Keratinocyte (primary cell): Measurements from ENCODE around the gene RERE. TPM values are rescaled to one million over a fixed set of nuclear protein-coding genes. Genes with fewer than 3 reads are reported as not detected.

Source experiments
- DNase-seq: peaks from one replicate; pipeline ENCODE4 v3.0.0-alpha.2; 2011; ENCODE audit warnings: low read depth, missing footprints, low spot score
- FAIRE-seq: peaks from 2 replicates; lab custom pipeline; 2011; peaks lifted over from hg19 to GRCh38; lab: Jason Lieb, UNC
- H2AFZ ChIP-seq: 2 replicates; pipeline ENCODE4 v1.6.0; 2012; ENCODE audit warnings: low read length, control low read depth, inconsistent platforms; ENCODE audit not compliant: control insufficient read depth
- H3K27ac ChIP-seq: 2 replicates; pipeline ENCODE4 v1.5.1; 2011; ENCODE audit warnings: low read length; ENCODE audit not compliant: control insufficient read depth, insufficient read depth
- H3K27me3 ChIP-seq: 3 replicates; pipeline ENCODE4 v1.6.0; 2011; ENCODE audit warnings: low read length; ENCODE audit not compliant: control insufficient read depth, insufficient read depth; ENCODE audit errors: extremely low read depth
- H3K36me3 ChIP-seq, 2 experiments: 2 replicates in 1 of 2; 3 replicates in 1 of 2; pipeline ENCODE4 v1.5.1; 2011; ENCODE audit warnings: low read length in 2 of 2, mild to moderate bottlenecking in 1 of 2; ENCODE audit not compliant: control insufficient read depth in 2 of 2, insufficient read depth in 2 of 2; ENCODE audit errors: extremely low read depth in 1 of 2
- H3K4me1 ChIP-seq: 3 replicates; pipeline ENCODE4 v1.5.1; 2011; ENCODE audit warnings: low read length; ENCODE audit not compliant: control insufficient read depth, insufficient read depth; ENCODE audit errors: extremely low read depth
- H3K4me2 ChIP-seq: 3 replicates; pipeline ENCODE4 v1.6.0; 2011; ENCODE audit warnings: low read depth, low read length; ENCODE audit not compliant: control insufficient read depth, insufficient read depth; ENCODE audit errors: extremely low read depth
- H3K4me3 ChIP-seq, 3 experiments: fragments of 200-600 bp in 1 of 3; sonication (generic) in 1 of 3; 2 replicates in 2 of 3; 3 replicates in 1 of 3; pipeline ENCODE4 v1.5.1; 2011 to 2016; ENCODE audit warnings: low read length in 3 of 3, mild to moderate bottlenecking in 3 of 3, control low read depth in 2 of 3, inconsistent platforms in 1 of 3, low read depth in 1 of 3, mixed read lengths in 1 of 3, mixed run types in 1 of 3, moderate library complexity in 1 of 3; ENCODE audit not compliant: control insufficient read depth in 2 of 3, insufficient read depth in 2 of 3; ENCODE audit errors: extremely low read depth in 1 of 3
- H3K79me2 ChIP-seq: 2 replicates; pipeline ENCODE4 v1.6.0; 2012; ENCODE audit warnings: low read length; ENCODE audit not compliant: control insufficient read depth, insufficient read depth
- H3K9ac ChIP-seq: 3 replicates; pipeline ENCODE4 v1.6.0; 2011; ENCODE audit warnings: low read length; ENCODE audit not compliant: control insufficient read depth, insufficient read depth; ENCODE audit errors: extremely low read depth
- H3K9me1 ChIP-seq: 3 replicates; pipeline ENCODE4 v1.6.0; 2011; ENCODE audit warnings: low read length; ENCODE audit not compliant: control insufficient read depth, insufficient read depth; ENCODE audit errors: extremely low read depth
- H3K9me3 ChIP-seq: 2 replicates; pipeline ENCODE4 v1.5.1; 2012; ENCODE audit warnings: low read depth, low read length; ENCODE audit not compliant: control insufficient read depth
- H4K20me1 ChIP-seq: 3 replicates; pipeline ENCODE4 v1.6.0; 2011; ENCODE audit warnings: low read length; ENCODE audit not compliant: control insufficient read depth, insufficient read depth; ENCODE audit errors: extremely low read depth
- EZH2 ChIP-seq: IDR thresholded peaks from one replicate; pipeline ENCODE4 v1.6.1; 2012; ENCODE audit warnings: inconsistent platforms, mild to moderate bottlenecking, low read length, moderate library complexity
- dilution Hi-C: fragments of 300-500 bp; cut with MboI; formaldehyde crosslinking; loops from one replicate; pipeline ENCODE4 v1.7.0; 2020; ENCODE audit warnings: low sequenced_read_pairs; ENCODE audit not compliant: extremely low pct_ligation_motif_present
- polyA plus RNA-seq, 5 experiments: library from polyadenylated mRNA; depleted of rRNA in 3 of 5; stranded (reverse) in 3 of 5; stranded (forward) in 1 of 5; unstranded in 1 of 5; fragments of >200 nt; gene quantifications; 1 replicate in 1 of 5; 2 replicates in 3 of 5; 3 replicates in 1 of 5; pipeline versions ENCODE4 v1.2.1 to v1.2.3, GENCODE V29; 2011 to 2012; ENCODE audit warnings: missing spikeins in 2 of 5, low read depth in 1 of 5, low replicate concordance in 1 of 5
- TF ChIP-seq, protein P1 (sequence below), 3 experiments: IDR thresholded peaks in 1 of 3; conservative IDR thresholded peaks in 1 of 3; optimal IDR thresholded peaks in 1 of 3; 2 replicates in 2 of 3; 3 replicates in 1 of 3; pipeline versions ENCODE3 to v1.5.1; 2011; ENCODE audit warnings: low read length in 3 of 3, mild to moderate bottlenecking in 3 of 3, moderate library complexity in 2 of 3, control low read depth in 1 of 3, inconsistent platforms in 1 of 3; ENCODE audit not compliant: insufficient read depth in 2 of 3; ENCODE audit errors: extremely low read depth in 1 of 3

RERE gene
- polyA plus RNA-seq, 1 donor (not counting 4 experiments of a cell fraction or from before 2014, with no cell fraction given), result 3.8 TPM

DNA sequence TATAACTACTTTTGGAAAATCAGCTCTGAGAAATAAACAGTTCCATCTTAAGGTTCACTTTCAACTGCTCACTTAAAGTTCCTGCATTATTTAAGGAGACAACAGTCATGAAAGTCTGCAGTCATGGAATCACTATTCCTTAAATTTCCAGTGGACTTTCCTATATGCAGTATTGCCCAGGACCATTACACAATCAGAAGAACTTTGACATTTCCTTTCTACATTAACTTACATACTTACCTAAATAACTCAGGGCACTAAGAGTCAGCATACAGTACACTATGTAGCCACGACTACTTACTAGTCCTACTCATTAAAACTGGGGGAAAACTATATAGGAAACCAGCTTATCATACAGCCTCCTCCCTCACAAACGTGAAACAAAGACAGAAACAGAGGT is 279.4 kb downstream of the RERE start:
- no peak overlapping the region for H3K9ac ChIP-seq
- no peaks in the 10 kb centered on the region for H3K27me3 ChIP-seq
- no peak overlapping the region for H3K4me3 ChIP-seq
- no peak overlapping the region for H3K4me2 ChIP-seq
- dilution Hi-C loops, result no loop called here
- H3K9me3 ChIP-seq, result no peaks in the 10 kb centered on the region
- H4K20me1 ChIP-seq, result no peaks in the 10 kb centered on the region
- TF ChIP-seq, protein P1, sequence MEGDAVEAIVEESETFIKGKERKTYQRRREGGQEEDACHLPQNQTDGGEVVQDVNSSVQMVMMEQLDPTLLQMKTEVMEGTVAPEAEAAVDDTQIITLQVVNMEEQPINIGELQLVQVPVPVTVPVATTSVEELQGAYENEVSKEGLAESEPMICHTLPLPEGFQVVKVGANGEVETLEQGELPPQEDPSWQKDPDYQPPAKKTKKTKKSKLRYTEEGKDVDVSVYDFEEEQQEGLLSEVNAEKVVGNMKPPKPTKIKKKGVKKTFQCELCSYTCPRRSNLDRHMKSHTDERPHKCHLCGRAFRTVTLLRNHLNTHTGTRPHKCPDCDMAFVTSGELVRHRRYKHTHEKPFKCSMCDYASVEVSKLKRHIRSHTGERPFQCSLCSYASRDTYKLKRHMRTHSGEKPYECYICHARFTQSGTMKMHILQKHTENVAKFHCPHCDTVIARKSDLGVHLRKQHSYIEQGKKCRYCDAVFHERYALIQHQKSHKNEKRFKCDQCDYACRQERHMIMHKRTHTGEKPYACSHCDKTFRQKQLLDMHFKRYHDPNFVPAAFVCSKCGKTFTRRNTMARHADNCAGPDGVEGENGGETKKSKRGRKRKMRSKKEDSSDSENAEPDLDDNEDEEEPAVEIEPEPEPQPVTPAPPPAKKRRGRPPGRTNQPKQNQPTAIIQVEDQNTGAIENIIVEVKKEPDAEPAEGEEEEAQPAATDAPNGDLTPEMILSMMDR (optimal IDR thresholded peaks at IDR 0.05 in 1 of 3, IDR thresholded peaks at IDR 0.05 in 1 of 3, conservative IDR thresholded peaks at IDR 0.05 in 1 of 3; ENCODE audit: extremely low read depth in 1 of 3, insufficient read depth in 2 of 3, low read length in 3 of 3), result no peak
- no peak for TF ChIP-seq EZH2
- no peaks in the 10 kb centered on the region for H3K9me1 ChIP-seq
- DNase-seq (no peak), FAIRE-seq (no peak)
- H3K27ac ChIP-seq, result no peak overlapping the region
- peaks cover 26% of the 10 kb centered on the region for H3K4me1 ChIP-seq
- H2AFZ ChIP-seq, result no peak overlapping the region
- peaks cover 2 to 3% of the 10 kb centered on the region in 2 experiments for H3K36me3 ChIP-seq
- H3K79me2 ChIP-seq, result no peaks in the 10 kb centered on the region

DNA sequence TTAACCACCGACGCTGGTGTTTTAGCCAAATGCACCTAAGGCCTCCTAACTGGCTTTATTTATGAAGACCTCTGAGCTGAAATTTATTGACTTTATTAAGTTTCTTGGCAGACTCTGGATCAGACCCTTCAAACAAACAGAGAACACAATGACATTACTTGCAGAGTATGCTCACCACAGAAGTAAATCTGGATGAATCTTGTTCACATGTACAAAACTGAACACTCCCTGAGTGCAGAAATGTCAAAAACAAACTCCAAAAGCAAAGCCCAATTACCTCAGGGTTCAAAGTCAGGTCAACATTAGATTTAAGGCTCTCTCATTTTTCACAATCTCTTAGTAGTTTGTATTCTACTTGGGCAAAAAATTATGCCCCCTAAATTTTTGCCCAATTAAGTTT is 280.9 kb downstream of the RERE start:
- Histone ChIP-seq H3K4me3 (no peak overlapping the region), H2AFZ (no peak overlapping the region), H4K20me1 (no peaks in the 10 kb centered on the region), H3K9ac (no peak overlapping the region), H3K79me2 (no peaks in the 10 kb centered on the region), H3K27ac (no peak overlapping the region), H3K27me3 (no peaks in the 10 kb centered on the region), H3K9me3 (no peaks in the 10 kb centered on the region), H3K9me1 (no peaks in the 10 kb centered on the region), H3K4me1 (peaks cover 20% of the 10 kb centered on the region), H3K36me3 (peaks cover 2 to 3% of the 10 kb centered on the region in 2 experiments), H3K4me2 (no peak overlapping the region)
- FAIRE-seq (no peak), DNase-seq (no peak)
- dilution Hi-C loops, result no loop called here
- TF ChIP-seq, protein P1 (optimal IDR thresholded peaks at IDR 0.05 in 1 of 3, IDR thresholded peaks at IDR 0.05 in 1 of 3, conservative IDR thresholded peaks at IDR 0.05 in 1 of 3; ENCODE audit: extremely low read depth in 1 of 3, insufficient read depth in 2 of 3, low read length in 3 of 3), result no peak
- no peak for TF ChIP-seq EZH2
